GM23248 (cell line): ENCODE results near the gene RCSD1.

Source experiments
- EZH2 ChIP-seq: fragments of 200-600 bp; sonication (generic); IDR thresholded peaks from 2 replicates; pipeline ENCODE4 v1.6.1; 2018; ENCODE audit warnings: antibody characterized with exemption, mild to moderate bottlenecking; ENCODE audit not compliant: insufficient read depth, poor library complexity, severe bottlenecking
- EZH2phosphoT487 ChIP-seq: fragments of 200-600 bp; sonication (generic); IDR thresholded peaks from 2 replicates; pipeline ENCODE4 v1.6.1; 2018; ENCODE audit warnings: antibody characterized with exemption, moderate library complexity, mild to moderate bottlenecking, low read depth; ENCODE audit not compliant: insufficient read depth

DNA sequence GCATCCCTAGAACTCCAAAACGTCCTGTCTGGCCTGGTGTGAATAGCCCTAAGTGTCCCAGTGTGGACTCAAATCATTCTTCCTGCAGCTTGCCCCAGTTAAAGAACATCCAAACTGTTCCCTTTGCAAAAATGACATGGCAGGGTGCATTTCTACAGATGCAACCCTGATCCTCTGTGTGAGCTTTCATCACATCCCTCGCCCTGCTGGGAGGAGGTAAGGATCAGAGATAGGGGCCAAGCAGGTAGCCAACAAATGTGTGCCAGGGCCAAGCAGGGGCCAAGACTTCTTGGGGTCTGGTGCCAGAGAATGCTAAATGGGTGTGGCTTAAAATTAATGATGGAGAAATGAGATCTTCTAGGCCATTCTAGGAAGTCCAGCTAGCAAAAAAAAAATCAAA lies 64.7 kb downstream of the RCSD1 start:
- TF ChIP-seq EZH2 = no peak
- no peak for TF ChIP-seq EZH2phosphoT487
